ENCODE measurements around the gene EXT2.

EXT2 gene

GRCh38 chr11:44280257-44280656 is 184.8 kb downstream of the EXT2 start:
- no peak for DNase-seq (ENCODE audit: extremely low read depth in 1 of 2, low read depth in 1 of 2)

- DNase-seq (ENCODE audit: extremely low read depth in 1 of 2, low read depth in 1 of 2) = no peak
Measured at GRCh38 chr11:44281151-44281550, 185.7 kb downstream of the EXT2 start.

GRCh38 chr11:44282620-44283019 is 187.1 kb downstream of the EXT2 start:
- no peak for DNase-seq (ENCODE audit: extremely low read depth in 1 of 2, low read depth in 1 of 2)

- DNase-seq (ENCODE audit: extremely low read depth in 1 of 2, low read depth in 1 of 2) = no peak
Measured at GRCh38 chr11:44285756-44286155, 190.3 kb downstream of the EXT2 start.

- peak in 1 of 2 donors; percentile 25 for DNase-seq (ENCODE audit: extremely low read depth in 1 of 2, low read depth in 1 of 2)
Measured at GRCh38 chr11:44286268-44286880, 190.9 kb downstream of the EXT2 start.

GRCh38 chr11:44286911-44287310 is 191.4 kb downstream of the EXT2 start:
- DNase-seq (ENCODE audit: extremely low read depth in 1 of 2, low read depth in 1 of 2) = no peak

GRCh38 chr11:44288133-44288526 is 192.7 kb downstream of the EXT2 start:
- no peak for DNase-seq (ENCODE audit: extremely low read depth in 1 of 2, low read depth in 1 of 2)

- no peak for DNase-seq (ENCODE audit: extremely low read depth in 1 of 2, low read depth in 1 of 2)
Measured at GRCh38 chr11:44290208-44290607, 194.7 kb downstream of the EXT2 start.

All from activated CD8-positive, alpha-beta memory T cell treated with anti-CD3 and anti-CD28 coated beads for 1 hour (primary cell).